ENCODE results near the gene ABCA1.

Gene ABCA1

GRCh38 chr9:104836235-104836634, 91.7 kb downstream of the ABCA1 start:
- no peak for DNase-seq (ENCODE audit: low read depth)

GRCh38 chr9:104835161-104835560, 92.8 kb downstream of the ABCA1 start:
- no peak for DNase-seq (ENCODE audit: low read depth)

GRCh38 chr9:104833696-104834095, 94.3 kb downstream of the ABCA1 start:
- no peak for DNase-seq (ENCODE audit: low read depth)

GRCh38 chr9:104831681-104832080, 96.3 kb downstream of the ABCA1 start:
- DNase-seq (ENCODE audit: low read depth), result no peak

GRCh38 chr9:104826911-104827310, 101.0 kb downstream of the ABCA1 start:
- DNase-seq (ENCODE audit: low read depth), result no peak

- no peak for DNase-seq (ENCODE audit: low read depth)
Measured at GRCh38 chr9:104826079-104826775, 101.7 kb downstream of the ABCA1 start.

GRCh38 chr9:104820336-104820735, 107.6 kb downstream of the ABCA1 start:
- DNase-seq (ENCODE audit: low read depth), result no peak

GRCh38 chr9:104819033-104819432, 108.9 kb downstream of the ABCA1 start:
- no peak for DNase-seq (ENCODE audit: low read depth)

GRCh38 chr9:104817437-104817836, 110.5 kb downstream of the ABCA1 start:
- no peak for DNase-seq (ENCODE audit: low read depth)

GRCh38 chr9:104815851-104816565, 111.9 kb downstream of the ABCA1 start:
- no peak for DNase-seq (ENCODE audit: low read depth)

GRCh38 chr9:104810421-104811339, 117.3 kb downstream of the ABCA1 start:
- DNase-seq (ENCODE audit: low read depth), result no peak

GRCh38 chr9:104808035-104808614, 119.8 kb downstream of the ABCA1 start:
- no peak for DNase-seq (ENCODE audit: low read depth)

- no peak for DNase-seq (ENCODE audit: low read depth)
Measured at GRCh38 chr9:104805441-104805840, 122.5 kb downstream of the ABCA1 start.

- no peak for DNase-seq (ENCODE audit: low read depth)
Measured at GRCh38 chr9:104802906-104803305, 125.0 kb downstream of the ABCA1 start.

- no peak for DNase-seq (ENCODE audit: low read depth)
Measured at GRCh38 chr9:104802110-104802509, 125.8 kb downstream of the ABCA1 start.

- DNase-seq (ENCODE audit: low read depth), result no peak
Measured at GRCh38 chr9:104800068-104800785, 127.7 kb downstream of the ABCA1 start.

- no peak for DNase-seq (ENCODE audit: low read depth)
Measured at GRCh38 chr9:104798209-104798995, 129.6 kb downstream of the ABCA1 start.

GRCh38 chr9:104795857-104796256, 132.1 kb downstream of the ABCA1 start:
- DNase-seq (ENCODE audit: low read depth), result no peak

GRCh38 chr9:104795082-104795481, 132.9 kb downstream of the ABCA1 start:
- no peak for DNase-seq (ENCODE audit: low read depth)

- DNase-seq (ENCODE audit: low read depth), result no peak
Measured at GRCh38 chr9:104794070-104794469, 133.9 kb downstream of the ABCA1 start.

GRCh38 chr9:104788251-104788650, 139.7 kb downstream of the ABCA1 start:
- no peak for DNase-seq (ENCODE audit: low read depth)
